Erythroblast (primary cell): ENCODE results near the gene PMS1.

ENCODE experiments used
- GATA1 ChIP-seq: IDR thresholded peaks from 2 replicates; pipeline ENCODE4 v1.6.1; 2011; ENCODE audit warnings: low read depth, mild to moderate bottlenecking, control low read depth, low read length, moderate library complexity
- POLR2A ChIP-seq: IDR thresholded peaks from 2 replicates; pipeline ENCODE4 v1.6.1; 2011; ENCODE audit warnings: mild to moderate bottlenecking, low read length

- TF ChIP-seq POLR2A (no peak), GATA1 (no peak)
Measured at GRCh38 chr2:189870381-189871085, 86.3 kb downstream of the PMS1 start.
